HG03520 (cell line): ENCODE data around the gene FBXL13.
"Not testable (repeated sequence)": the region's sequence is repeated elsewhere in the genome, so short reads cannot be mapped to it uniquely, and the experiment has no call there.

Experiments
- ATAC-seq: cut with Tn5 transposase; IDR thresholded peaks from one replicate; pipeline ENCODE4 v1.9.1; 2021; ENCODE audit warnings: mild to moderate bottlenecking, moderate library complexity; ENCODE audit not compliant: unreplicated experiment

FBXL13 gene

DNA sequence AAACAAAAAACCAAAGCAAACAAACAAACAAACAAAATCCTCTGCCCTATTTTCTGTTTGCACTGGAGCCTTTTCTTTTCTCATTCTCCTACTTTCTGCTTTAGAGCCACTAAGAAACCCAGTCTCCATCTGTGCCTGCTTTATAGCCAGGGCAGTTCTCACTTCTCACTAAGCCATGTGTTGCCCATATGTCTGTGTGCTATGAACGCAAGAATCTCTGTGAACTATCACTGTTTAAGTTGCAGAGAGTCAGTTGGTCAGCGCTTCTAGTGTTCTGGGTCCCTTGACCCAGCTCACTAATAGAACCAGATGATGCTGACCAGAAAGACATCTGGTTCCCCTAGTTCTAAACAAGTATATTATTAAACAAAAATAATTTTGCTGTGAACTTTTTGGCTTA lies 244.4 kb downstream of the FBXL13 start:
- no peak for ATAC-seq

DNA sequence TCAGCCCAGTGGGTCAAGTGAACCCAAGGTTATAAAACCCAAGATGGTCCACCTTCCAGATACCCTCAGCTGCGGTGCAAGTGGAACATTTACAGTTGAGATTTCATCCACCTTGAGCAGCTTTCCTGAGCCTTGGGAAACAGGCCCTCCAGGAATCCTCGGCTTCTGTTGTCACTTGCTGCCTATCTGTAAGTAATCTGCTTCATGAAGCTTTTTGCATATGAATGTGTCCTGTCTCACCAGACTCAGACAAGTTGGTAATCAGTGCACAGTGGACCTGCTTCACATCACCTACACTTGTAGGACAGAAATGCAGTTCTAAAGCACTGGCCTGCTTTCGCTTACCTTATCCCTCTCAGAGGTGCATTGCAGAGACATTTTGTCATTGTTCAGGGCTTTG lies 245.5 kb downstream of the FBXL13 start:
- no peak for ATAC-seq

DNA sequence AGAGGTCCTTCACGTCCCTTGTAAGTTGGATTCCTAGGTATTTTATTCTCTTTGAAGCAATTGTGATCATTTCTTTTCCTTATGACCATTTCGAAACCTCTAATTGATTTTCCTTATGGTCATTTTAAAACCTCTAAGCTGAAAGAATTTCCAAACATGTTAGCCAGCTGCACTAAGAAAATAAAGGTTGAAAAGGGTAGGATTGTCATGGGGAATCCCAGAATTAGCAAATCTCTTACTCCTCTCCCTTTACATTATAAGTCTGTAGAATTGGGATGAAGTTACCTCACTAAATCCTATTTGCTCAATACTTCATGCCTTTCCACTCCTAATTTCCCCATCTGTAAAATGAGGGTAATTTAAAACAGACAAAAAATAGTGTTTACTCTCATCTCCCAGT lies 246.3 kb downstream of the FBXL13 start:
- ATAC-seq, result no peak

DNA sequence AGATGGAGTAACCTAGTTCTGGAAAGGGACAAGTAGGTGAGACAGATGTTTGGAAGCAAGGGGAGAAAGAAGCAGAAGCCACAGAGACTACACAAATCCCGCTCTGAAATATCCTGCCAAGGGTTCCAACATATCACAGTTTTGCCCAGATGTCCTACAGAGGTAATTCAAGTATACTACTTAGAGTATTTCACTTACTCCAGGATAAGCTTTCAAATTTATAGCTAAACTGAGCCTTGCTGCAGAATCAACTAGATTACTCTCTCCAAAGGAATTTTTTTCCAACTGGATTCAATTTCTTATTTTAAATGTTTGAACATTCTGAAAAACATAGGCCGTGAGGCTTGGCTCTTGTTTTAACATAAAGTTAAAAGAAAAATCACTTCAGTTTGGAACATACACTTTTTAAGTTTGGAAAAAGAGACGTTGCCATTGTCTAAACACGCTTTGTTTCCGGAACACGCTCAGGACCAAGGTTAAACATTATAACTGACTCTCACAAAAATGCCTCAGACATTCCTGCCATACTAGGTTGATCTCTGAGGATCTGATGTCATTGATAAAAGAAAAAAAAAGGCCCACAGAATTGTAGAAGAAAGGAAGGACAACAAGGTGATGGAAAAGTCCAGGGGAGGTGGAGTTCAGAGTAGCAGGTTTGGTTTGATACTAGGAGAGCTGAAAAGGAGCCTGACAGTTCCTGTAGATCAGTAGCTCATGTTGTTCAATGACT lies 251.0 kb downstream of the FBXL13 start:
- ATAC-seq, result no peak

DNA sequence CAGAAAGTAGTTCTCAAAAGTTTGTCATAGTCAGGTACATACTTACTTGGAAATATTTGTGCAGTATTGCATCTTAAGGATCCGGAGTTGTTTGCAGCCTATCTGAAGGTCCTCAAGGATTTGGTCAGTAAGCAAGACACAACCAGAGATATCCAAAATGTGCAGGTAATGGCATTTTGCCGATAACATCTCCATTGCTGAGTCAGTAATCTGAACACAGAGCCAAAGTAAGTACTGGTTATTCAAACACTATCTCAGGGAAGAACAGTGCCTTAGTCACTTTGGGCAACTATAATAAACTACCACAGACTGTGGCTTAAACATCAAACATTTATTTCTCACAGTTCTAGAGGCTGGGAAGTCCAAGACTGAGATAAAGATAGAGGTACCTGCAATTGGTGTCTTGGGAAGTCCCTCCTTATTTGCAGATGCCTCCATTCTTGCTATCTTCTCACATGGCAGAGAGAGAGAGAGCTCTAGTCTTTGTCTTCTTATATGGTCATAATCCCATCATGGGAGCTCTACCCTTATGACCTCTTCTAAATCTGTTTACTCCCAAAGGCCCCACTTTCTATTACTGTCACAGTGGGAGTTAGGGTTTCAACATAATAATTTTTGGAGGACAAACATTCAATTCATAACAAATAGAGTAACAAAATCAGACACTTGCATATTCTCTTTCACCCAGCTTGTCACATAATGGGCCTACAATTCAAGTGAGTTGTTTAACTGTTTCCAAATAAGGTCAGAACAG lies 252.4 kb downstream of the FBXL13 start:
- no peak for ATAC-seq

DNA sequence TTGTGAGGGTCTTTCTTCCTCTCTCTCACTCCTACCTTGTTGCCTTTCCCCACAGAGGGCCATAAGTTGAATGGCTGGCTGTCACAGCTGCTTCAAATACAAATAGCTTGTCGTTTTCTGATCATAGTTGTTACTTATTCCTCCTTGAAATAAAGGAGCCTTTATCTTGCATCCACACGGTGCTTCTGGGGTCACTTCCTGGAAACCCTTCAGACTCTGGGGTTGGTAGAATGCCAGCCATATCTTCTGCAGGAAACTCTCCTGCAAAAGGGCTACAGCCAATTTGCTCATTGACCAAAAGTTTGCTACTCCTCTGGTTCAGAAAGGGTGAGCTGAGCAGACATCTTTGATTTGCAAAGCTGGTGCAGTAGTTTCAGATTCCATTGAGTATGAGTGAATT lies 255.4 kb downstream of the FBXL13 start:
- no peak for ATAC-seq

DNA sequence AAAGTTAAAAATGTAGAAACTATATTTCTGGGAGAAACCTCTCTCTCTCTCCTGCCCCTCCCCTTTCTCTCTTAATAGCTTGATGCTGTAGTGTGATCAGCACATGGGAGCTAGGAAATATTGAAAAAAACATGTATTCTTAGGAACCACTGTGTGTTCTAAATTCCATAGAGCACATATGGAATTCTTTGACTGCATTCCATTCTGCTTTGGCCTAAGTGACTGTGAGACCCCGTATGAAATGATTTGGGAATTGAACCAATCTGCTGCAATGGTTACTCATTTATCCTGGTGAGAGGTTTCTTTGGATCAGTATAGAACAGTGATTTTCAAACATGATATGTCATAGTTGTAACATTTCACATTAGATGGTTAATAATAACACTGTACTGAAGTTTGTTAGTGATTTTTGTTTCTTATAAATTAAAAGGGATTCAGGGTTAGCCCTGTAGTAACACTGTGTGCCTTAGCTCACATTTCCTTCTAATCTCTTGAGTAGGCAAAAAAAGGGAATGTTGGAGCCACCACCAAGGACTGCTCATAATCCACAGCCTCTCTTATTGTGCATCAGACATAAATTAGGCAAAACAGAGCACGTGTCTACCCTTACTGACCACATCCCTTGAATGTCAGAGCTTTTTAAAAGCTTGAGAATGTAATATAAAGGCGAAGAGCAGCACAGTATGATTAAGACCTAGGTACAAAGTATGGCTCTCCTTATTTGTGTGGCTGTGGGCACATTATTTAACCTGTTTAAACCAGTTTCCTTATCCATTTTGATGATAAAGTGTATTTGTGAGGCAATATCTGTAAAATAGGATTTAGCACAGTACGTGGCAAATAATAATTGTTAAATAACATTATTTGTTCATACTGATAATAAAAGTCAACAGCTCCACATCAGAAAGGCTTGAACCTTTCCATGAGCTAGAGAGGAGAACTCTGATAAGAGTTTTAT lies 256.7 kb downstream of the FBXL13 start:
- ATAC-seq, result no peak

DNA sequence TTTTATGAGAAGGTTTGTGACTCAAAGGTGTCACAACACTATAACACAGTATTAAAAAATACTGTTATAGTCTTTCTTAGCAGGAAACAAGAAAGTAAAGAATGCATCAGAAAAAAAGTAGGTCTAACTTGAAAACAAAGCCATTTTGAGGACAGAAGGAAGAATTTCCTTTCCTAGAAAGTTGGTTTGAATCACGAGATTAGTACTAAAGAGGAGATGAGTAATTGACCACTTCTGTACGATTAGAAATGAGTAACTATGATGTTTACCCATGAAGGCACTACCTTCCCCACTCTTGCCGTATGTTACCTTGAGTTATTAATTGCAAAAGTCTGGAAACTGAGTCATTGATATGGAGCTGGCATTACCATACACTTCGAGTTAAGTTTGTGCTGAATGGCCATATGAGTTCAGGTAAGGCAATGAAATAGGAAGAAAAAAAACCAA lies 260.5 kb downstream of the FBXL13 start:
- no peak for ATAC-seq

DNA sequence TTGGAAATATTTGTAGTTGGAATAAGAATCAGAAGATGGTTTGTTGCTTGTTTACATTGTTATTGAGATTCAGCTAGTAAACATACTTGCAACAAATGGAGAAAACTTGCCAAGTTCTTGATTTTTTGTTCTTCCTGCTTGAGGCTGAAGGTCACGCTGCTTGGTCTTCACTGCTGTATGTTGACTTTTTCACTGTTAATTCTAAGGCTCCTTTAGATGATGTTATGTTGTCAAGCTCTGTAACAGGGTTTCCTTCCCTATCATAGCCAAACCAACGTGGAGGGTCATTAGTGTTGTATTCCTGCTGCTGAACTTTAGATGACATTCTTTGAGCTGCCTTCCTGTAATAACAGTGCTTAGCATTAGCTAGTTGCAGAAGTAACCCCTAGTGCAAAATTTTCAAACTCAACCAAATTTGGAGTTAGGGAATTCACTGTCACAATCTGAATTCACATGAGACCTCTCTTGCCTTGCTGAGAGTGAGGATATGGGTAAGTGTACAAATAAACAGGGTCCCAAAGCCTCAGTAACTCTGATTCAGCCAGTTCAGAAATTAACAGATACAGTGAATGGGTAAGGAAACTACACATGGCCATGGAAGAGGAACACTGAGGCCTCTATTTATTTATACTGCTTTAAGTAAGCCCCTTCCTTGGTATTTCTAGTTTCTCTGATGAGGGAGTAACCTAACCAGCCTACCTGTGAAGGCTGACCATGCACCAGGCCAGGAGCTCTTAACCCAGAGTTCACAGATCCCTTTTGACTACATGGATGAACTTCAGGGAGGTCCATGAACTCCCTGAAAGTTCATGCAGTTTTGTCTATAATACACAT lies 261.2 kb downstream of the FBXL13 start:
- ATAC-seq, result no peak

DNA sequence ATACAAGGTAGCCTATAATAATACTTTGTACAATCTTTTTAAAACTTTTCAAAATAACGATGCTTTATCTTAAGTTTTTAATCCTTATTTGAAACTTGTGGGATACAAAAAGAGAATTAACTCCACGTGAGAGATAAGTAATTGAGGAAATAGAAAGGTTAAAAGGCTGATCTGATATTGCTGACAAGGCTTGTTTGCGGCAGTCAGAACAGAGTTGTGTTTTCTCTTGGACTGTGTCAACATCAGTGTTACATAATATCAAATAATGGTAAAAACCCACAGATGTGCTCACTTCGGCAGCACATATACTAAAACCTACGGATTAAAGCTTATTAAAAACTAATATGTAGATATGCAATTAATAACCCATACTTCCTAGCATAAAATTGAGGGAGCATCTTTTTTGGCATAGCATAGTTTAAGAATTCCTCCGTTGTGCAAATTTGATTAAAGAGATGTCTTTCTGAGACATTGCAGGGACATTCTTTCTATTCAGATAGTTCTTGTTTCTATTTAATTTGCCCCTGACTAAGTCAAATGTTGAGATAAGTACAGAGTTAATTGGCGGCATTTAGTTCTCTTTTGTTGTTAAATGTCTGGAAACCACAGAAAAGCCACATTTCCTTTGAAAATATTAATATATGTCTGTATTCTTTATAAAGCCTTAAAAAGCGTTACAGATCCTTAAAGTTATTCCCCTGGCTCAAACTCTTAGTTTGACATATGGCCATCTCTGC lies 262.5 kb downstream of the FBXL13 start:
- no peak for ATAC-seq

DNA sequence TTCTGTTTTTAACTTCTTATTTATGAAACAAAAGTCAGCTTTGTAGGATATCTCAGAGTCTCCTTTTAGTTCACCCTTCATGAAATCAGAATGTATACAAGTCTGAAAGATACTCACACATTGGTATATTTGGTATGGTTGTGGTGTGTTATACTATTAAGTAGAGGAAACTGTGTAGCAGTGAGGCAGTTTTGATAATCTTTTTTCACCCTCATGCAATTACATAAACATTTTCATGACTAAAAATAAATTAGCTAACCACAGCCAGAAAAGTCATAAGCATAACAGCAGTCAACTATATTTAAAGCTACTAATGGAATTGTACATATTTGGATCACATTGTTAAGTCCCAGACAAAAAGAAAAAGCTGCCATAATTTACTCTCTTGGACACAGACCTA lies 263.7 kb downstream of the FBXL13 start:
- no peak for ATAC-seq

DNA sequence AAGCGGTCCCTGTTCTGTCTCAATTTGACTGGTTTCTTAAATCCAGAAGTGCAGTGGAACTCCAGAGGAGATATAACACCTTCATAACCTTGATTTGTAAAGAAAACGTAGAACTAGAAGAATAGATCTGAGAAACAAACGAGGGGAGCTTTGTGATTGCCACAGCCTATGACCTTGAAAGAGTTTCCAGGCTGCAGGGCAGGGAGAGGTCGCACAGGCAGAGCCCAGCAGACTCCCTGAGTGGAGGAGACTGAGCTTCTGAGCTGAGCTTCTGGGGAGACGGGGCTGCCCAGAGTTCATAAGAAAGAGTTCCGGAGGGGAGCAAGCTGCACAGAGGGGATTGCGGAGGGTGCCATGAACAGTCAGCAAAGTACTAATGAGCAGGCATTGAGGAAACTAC lies 268.0 kb downstream of the FBXL13 start:
- ATAC-seq, result no peak

DNA sequence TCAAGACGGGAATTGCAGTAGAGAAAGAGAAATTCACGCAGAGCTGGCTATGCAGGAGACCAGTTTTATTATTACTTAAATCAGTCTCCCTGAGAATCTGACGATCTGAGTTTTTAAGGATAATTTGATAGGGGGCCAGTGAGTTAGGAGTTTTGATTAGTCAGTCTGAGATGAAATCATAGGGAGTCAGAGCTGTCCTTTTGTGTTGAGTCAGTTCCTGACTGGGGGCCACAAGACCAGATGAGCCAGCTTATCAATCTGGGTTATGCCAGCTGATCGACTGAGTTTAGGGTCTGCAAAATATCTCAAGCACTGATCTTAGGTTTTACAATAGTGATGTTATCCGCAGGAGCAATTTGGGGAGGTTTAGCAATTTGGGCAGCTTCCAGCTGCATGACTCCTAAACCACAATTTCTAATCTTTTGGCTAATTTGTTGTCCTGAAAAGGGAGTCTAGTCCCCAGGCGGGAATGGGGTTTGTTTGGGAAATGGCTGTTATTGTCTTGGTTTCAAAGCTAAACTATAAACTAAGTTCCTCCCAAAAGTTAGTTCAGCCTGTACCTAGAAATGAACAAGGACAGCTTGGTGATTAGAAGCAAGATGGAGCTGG lies 278.5 kb downstream of the FBXL13 start:
- ATAC-seq, result not testable (repeated sequence)

DNA sequence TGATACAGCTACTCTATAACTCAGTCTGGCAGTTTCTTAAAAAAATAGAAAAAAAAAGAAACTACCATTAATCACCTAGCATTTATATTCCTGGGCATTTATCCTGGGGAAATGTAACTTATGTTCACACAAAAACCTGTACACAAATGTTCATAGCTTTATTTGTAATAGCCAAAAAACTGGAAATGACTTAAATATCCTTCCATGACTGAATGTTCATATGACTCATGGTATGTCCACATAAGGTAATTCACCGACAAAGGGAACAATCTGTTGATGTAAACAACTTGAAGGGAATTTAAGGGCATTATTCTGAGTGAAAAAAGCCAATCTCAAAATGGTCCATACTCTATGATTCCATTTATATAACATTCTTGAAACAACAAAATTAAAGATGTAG lies 280.0 kb downstream of the FBXL13 start:
- not testable (repeated sequence) for ATAC-seq

DNA sequence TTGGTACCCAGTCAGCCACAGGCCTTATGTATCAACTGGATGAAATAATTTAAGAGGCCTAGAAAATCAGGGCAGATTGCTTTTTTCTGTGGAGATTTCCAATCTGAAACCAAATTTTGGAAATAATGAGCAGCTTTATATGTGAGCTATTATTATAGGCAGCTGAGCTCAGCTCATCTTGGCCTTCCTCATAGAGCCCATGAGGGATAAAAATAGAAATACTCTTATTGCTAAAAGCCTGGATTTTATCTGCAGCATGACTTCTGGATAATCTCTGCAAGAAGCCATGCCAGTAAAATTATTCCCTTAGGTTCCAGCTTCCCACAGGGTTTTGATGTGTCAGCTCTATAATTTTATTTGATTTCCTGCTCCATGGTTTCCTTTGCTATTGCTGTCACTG lies 282.8 kb downstream of the FBXL13 start:
- ATAC-seq, result not testable (repeated sequence)

DNA sequence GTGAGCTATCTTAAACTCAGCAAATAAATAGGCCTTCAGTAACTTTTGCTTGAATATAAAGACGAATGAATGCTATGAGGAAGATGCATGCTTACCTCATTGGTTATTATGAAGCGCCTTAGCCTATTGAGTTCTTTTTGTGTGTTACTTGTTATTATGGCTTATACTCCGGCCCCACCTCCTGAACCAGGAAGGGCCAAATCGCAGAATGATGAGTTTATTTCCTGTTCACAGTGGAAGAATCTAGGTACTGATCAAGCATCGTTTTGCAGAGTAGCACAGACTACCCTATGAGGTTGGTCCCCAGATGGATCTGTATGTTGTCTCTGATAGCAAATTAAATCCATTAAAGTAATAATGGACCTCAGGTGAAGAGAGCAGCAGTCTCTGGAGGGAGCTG lies 283.2 kb downstream of the FBXL13 start:
- not testable (repeated sequence) for ATAC-seq

DNA sequence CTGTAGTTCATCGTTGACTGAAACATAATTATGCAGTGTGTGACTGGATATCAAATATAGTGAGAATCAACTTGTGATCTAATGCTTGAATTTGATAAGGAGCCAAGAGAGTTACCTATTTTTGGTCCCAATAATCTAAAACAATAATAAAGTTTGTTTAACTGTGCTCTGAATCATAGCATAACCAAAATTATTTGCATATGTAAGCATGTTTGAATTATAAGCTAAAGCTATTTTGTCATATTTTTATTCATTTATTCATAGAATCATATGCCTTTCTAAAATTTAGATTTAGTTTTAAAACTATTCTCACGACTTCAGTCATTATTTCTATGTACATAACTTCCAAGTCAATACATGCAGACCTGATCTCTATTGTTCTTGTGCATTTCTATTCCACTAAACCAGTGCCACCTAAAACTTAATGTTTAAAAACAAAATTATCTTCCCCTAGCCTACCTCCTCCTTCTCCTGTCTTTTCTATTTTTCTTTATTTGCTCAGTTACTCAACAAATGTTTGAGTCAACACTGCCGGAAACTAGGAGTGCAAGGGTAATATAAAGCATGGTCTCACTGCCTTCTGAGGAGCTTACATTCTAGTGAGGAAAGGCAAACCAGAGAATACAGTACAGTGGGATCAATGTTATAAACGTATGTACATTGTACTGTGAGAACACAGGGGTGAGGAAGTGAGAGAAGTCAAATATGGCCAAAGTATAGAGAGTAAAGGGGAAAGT lies 284.1 kb downstream of the FBXL13 start:
- not testable (repeated sequence) for ATAC-seq

DNA sequence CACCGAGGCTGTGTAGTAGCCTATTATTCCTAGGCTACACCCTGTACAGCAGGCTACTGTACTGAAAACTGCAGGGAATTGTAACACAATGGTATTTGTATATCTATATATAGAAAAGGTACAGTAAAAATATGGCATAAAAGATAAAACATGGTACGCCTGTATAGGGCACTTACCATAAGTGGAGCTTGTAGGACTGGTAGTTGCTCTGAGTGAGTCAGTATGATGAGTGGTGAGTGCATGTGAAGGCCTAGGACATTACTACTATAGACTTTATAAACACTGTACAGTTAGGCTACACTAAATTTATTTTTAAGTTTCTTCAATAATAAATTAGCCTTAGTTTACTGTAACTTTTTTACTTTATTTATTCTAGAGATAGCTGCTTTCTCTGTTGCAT lies 285.8 kb downstream of the FBXL13 start:
- not testable (repeated sequence) for ATAC-seq

DNA sequence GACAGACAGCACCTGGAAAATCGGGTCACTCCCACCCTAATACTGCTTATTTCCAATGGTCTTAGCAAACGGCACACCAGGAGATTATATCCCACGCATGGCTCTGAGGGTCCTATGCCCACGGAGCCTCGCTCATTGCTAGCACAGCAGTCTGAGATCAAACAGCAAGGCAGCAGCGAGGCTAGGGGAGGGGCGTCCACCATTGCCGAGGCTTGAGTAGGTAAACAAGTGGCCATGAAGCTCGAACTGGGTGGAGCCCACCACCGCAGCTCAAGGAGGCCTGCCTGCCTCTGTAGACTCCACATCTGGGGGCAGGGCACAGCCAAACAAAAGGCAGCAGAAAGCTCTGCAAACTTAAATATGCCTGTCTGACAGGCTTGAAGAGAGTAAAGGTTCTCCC lies 293.7 kb downstream of the FBXL13 start:
- not testable (repeated sequence) for ATAC-seq
